Measurements from ENCODE around the gene GLIPR1. TPM values are rescaled to one million over a fixed set of nuclear protein-coding genes. Genes with fewer than 3 reads are reported as not detected.

The GLIPR1 gene
- total and polyA plus RNA-seq, 10 of the 15 experiments (the other 5 are each of a cell fraction or from before 2014, with no cell fraction given), result 18.2 to 62.6 (median 32.2) TPM

- TF ChIP-seq SUPT20H (IDR thresholded peaks at IDR 0.05; ENCODE audit: borderline replicate concordance, control insufficient read depth, low read depth, low read length) (no peak), SPI1 (IDR thresholded peaks at IDR 0.05; ENCODE audit: borderline replicate concordance, insufficient read depth, low read depth, low read length) (peak; percentile 50; the same call in 1 of the 2 replicates)
- Histone ChIP-seq H3K36me3 (ENCODE audit: control insufficient read depth in 2 of 2, insufficient read depth in 2 of 2, low read length in 1 of 2) (no peaks in the 10 kb centered on the region), H3K9me3 (replicated peaks; ENCODE audit: control insufficient read depth, insufficient read depth, low read length) (no peaks in the 10 kb centered on the region), H3K9ac (ENCODE audit: control insufficient read depth, insufficient read depth, low read length) (no peak overlapping the region), H2AFZ (ENCODE audit: control insufficient read depth, low read depth, low read length) (no peak overlapping the region), H3K27ac (ENCODE audit: control insufficient read depth, insufficient read depth) (no peak overlapping the region), H4K20me1 (ENCODE audit: control insufficient read depth, insufficient read depth) (no peaks in the 10 kb centered on the region), H3K4me1 (ENCODE audit: control insufficient read depth, insufficient read depth, low read length) (no peaks in the 10 kb centered on the region), H3K4me3 (no peak overlapping the region), H3K27me3 (replicated peaks in 1 of 2; ENCODE audit: control insufficient read depth in 2 of 2, insufficient read depth in 2 of 2, low read length in 1 of 2) (no peaks in the 10 kb centered on the region), H3K79me2 (ENCODE audit: control insufficient read depth, insufficient read depth, low read length) (no peaks in the 10 kb centered on the region), H3K4me2 (ENCODE audit: control insufficient read depth, insufficient read depth) (no peak overlapping the region)
- in situ Hi-C loops (cut with MboI), result no loop called here
- peak; percentile 55 for ATAC-seq
- SMC1A ChIA-PET (ENCODE audit: uncharacterized antibody, unreplicated experiment), result interaction anchor here (0.7 to 1.7 kb wide), 3 partner anchors 33 to 81 kb away, joined by 3 to 5 read pairs (median 5); partner anchors contain the start of gene GLIPR1L2
- intact Hi-C loops (cut with micrococcal nuclease; ENCODE audit: unreplicated experiment), result no loop called here
- BruUV-seq (replicated peaks), result no TSS peak
- DNase-seq (ENCODE audit: low read depth, low spot score), result no peak
- POLR2A ChIA-PET, result interaction anchor here (1.2 kb wide), 1 partner anchor 11 kb away, joined by 4 read pairs; no protein-coding TSS in a partner anchor
- RAD21 ChIA-PET (ENCODE audit: unreplicated experiment), result interaction anchor here (1.2 kb wide), 1 partner anchor 12 kb away, joined by 7 read pairs; no protein-coding TSS in a partner anchor
- peak; percentile 13 for FAIRE-seq
- WGBS (ENCODE audit: insufficient coverage, insufficient replicate concordance, low lambda C conversion rate, missing lambda C conversion rate), result 66% methylated on average over 6 of the region's 6 CpGs
- CTCF ChIA-PET, result interaction anchor here (0.7 to 4.2 kb wide), 3 partner anchors 12 to 68 kb away, joined by 3 to 31 read pairs (median 3); no protein-coding TSS in a partner anchor
These were observed 8.4 kb upstream of the GLIPR1 start for GRCh38 chr12:75471902-75472890.

- ATAC-seq (no peak), FAIRE-seq (no peak), DNase-seq (ENCODE audit: low read depth, low spot score) (no peak)
- no peaks in the 10 kb centered on the region for H3K9me3 ChIP-seq (replicated peaks; ENCODE audit: control insufficient read depth, insufficient read depth, low read length)
- SMC1A ChIA-PET (ENCODE audit: uncharacterized antibody, unreplicated experiment), result interaction anchor here (0.7 to 1.9 kb wide), 5 partner anchors 10 to 144 kb away, joined by 3 to 16 read pairs (median 3); partner anchors contain the start of genes CAPS2 and GLIPR1L1
- no peaks in the 10 kb centered on the region for H4K20me1 ChIP-seq (ENCODE audit: control insufficient read depth, insufficient read depth)
- in situ Hi-C loops (cut with MboI), result no loop called here
- WGBS (ENCODE audit: insufficient coverage, insufficient replicate concordance, low lambda C conversion rate, missing lambda C conversion rate), result 65% methylated on average over 2 of the region's 2 CpGs
- H3K27me3 ChIP-seq (replicated peaks in 1 of 2; ENCODE audit: control insufficient read depth in 2 of 2, insufficient read depth in 2 of 2, low read length in 1 of 2), result no peaks in the 10 kb centered on the region
- CTCF ChIA-PET, result interaction anchor here (1.1 to 2.6 kb wide), 4 partner anchors 10 to 142 kb away, joined by 3 to 30 read pairs (median 4); partner anchors contain the start of gene GLIPR1L2
- TF ChIP-seq EP300 (IDR thresholded peaks at IDR 0.05; ENCODE audit: borderline replicate concordance in 1 of 2, control insufficient read depth in 1 of 2, low read depth in 2 of 2, low read length in 2 of 2) (no peak), RB1 (IDR thresholded peaks at IDR 0.05; ENCODE audit: borderline replicate concordance) (no peak), ZNF384 (IDR thresholded peaks at IDR 0.05; ENCODE audit: borderline replicate concordance, low read depth, low read length) (no peak), CBX3 (IDR thresholded peaks at IDR 0.05; ENCODE audit: borderline replicate concordance, low read depth) (no peak), CHD2 (IDR thresholded peaks at IDR 0.05; ENCODE audit: borderline replicate concordance, low read depth, low read length) (no peak), SMAD5 (IDR thresholded peaks at IDR 0.05; ENCODE audit: low read depth) (no peak), NFXL1 (IDR thresholded peaks at IDR 0.05; ENCODE audit: borderline replicate concordance) (no peak)
- H3K4me3 ChIP-seq, result no peak overlapping the region
- no peak overlapping the region for H3K27ac ChIP-seq (ENCODE audit: control insufficient read depth, insufficient read depth)
- RAD21 ChIA-PET (ENCODE audit: unreplicated experiment), result interaction anchor here (1.5 kb wide), 2 partner anchors 8 to 11 kb away, joined by 3 to 5 read pairs; no protein-coding TSS in a partner anchor
- H3K4me1 ChIP-seq (ENCODE audit: control insufficient read depth, insufficient read depth, low read length), result peaks cover 13% of the 10 kb centered on the region
- H3K9ac ChIP-seq (ENCODE audit: control insufficient read depth, insufficient read depth, low read length), result no peak overlapping the region
- H2AFZ ChIP-seq (ENCODE audit: control insufficient read depth, low read depth, low read length), result no peak overlapping the region
- POLR2A ChIA-PET, result interaction anchor here (0.6 kb wide), 1 partner anchor 228 kb away, joined by 3 read pairs; no protein-coding TSS in a partner anchor
- no peak overlapping the region for H3K4me2 ChIP-seq (ENCODE audit: control insufficient read depth, insufficient read depth)
- H3K79me2 ChIP-seq (ENCODE audit: control insufficient read depth, insufficient read depth, low read length), result no peaks in the 10 kb centered on the region
- H3K36me3 ChIP-seq (ENCODE audit: control insufficient read depth in 2 of 2, insufficient read depth in 2 of 2, low read length in 1 of 2), result no peaks in the 10 kb centered on the region
- BruUV-seq (replicated peaks), result no TSS peak
- intact Hi-C loops (cut with micrococcal nuclease; ENCODE audit: unreplicated experiment), result no loop called here
These were observed 6.4 kb upstream of the GLIPR1 start for GRCh38 chr12:75474116-75474515.

Data from GM12878 (cell line).